ENCODE results near the gene LMCD1.
A peak's percentile ranks its signal among the peaks of the same experiment; 100 is the strongest.

LMCD1 gene

DNA sequence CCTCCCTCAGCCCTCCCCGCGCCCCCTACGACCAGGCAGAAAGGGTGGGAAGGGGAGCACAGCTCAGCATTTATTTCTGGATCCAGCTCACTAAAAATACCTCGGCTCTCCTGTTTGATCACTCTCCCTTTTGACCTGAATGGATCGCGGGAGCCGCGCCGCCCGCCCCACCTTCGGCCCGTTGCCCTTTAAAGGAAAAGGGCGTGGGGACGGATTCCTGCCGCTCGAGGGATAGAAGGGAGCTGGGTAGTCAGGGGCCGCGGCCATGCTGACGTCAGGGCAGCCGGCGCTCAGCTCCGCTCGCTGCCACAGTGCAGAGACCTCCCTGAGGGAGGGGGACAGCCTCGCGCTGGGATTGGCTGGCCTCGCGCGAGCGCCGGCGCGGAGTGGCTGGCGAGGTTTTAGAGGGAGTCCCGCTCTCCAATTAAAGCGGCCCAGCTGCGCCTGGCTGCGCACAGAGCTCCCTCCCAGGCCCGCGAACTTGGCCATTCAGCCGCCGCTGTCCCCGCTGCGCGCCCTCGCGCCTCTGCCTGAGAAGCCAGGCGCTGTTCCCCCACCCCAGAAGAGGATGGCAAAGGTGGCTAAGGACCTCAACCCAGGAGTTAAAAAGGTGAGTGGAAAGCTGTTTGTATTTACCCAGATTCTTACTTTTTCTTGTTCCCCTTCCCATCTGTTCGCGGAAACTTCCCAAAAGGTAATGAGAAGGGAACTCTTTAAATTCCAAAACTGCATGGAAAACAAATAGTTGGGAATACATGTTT, at the start of gene LMCD1:
Gene LMCD1 (plus strand): TSS at position 453 of the 761 bp plus-strand sequence. CDS start 116 bp downstream, at position 569.
- DNase-seq, result peak; percentile 83

DNA sequence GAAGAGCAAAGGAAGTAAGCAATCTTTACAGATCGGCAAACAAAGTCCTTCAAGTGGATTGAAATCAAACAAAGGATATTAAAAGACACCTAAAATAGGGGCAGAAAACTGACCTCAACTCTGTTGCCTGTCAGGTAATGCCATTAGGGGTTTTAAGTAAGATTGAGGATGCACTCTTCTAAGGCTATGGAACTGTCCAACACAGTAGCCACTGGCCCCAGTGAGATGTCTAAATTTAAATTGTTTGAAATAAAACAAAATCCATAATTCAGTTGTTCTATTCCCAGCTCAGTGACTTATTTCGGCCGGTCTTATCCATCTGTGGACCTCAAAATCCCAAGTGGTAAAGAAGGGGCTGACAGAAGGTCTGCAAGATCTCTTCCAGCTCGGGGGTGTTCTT, 49.5 kb upstream of the LMCD1 start:
- DNase-seq, result no peak

GRCh38 chr3:8453153-8453552, 48.5 kb upstream of the LMCD1 start:
- DNase-seq, result no peak

GRCh38 chr3:8455526-8456411, 45.9 kb upstream of the LMCD1 start:
- no peak for DNase-seq

- DNase-seq, result no peak
These were observed 45.2 kb upstream of the LMCD1 start for GRCh38 chr3:8456412-8456811.

DNA sequence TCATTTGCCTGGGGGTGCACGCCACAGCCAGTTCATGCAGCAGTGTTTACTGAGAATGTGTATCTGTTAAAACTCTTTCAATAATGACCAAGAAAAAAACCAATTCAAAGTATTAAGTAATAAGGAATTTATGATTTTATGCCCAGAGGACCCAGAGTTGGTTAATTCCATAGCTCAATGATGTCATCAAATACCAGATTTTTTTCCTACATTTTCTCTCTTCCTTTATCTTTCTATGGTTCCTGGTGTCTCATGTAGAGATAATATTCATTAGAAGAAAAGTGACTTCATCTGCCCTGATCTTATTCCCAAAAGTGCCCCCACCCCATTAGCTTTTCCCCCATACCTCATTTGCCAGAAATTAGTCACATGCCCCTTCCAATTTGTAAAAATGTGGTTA, 44.6 kb upstream of the LMCD1 start:
- DNase-seq, result no peak

GRCh38 chr3:8458238-8458661, 43.4 kb upstream of the LMCD1 start:
- no peak for DNase-seq

DNA sequence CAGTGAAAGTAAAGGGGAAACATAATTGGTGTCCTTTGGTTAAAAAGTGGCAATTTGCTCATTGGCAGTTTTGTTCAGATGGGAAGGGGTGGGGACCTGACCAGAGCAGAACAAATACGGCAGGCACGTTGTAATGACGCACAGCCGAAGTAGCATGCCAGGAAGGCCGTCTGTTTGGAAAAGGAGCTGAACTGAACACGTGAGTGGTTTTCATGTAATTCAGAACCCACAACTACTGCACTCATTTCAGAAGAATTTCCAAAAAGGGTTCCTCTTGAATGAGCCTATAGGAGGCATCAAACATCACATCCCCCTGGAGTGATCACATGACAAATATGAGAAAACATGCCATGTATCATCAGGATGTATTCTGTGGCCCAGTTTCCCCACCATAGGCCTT, 42.9 kb upstream of the LMCD1 start:
- no peak for DNase-seq

- DNase-seq, result no peak
These were observed 41.4 kb upstream of the LMCD1 start for GRCh38 chr3:8460050-8460708.

DNA sequence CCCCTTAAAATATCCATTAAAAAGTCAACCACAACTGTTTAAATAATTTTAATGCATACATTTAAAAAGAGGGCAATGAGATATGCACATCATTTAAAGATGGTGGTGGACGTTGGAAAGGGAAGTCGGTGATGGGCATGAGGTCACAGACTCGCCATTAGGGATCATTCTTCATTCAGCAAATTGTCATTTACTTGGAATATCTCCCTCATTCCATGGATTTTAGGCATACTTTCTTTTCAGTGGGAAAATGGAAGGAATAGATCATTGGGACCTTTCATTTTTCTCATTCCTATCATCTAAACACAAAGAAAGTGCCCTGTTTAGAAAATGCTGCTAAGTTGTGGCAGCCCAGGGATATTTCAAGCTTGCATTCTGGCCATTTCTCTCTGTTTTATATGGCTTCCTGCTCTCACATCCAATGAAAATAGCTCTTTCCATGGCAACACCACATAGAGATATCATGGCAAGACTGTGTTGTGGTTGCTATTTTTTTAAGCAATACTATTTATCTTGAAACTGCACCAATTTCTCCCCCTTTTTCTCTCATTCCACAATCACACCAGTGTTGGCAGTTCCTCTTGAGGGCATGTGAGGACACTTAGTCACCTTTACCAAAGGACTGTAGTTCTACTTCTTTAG, 40.7 kb upstream of the LMCD1 start:
- no peak for DNase-seq

DNA sequence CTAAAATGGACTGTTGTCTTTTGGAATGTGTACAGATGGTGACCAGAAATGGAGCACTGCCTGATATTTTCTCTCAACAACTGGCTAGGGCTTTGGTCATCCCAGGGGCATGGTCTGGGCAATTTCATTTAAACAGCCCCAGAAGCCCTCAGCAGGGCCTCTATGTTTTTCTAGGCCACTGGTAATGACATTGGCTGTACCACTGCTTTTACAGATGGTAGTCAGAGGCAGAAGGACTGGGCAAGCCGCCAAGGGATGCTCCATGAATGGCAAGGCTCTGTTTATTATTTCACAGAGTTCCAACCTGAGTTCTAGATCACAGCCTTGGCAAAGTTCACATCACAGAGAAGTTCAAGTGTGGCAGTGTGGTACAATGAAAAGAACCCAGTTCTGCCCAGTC, 37.0 kb upstream of the LMCD1 start:
- DNase-seq, result no peak

DNA sequence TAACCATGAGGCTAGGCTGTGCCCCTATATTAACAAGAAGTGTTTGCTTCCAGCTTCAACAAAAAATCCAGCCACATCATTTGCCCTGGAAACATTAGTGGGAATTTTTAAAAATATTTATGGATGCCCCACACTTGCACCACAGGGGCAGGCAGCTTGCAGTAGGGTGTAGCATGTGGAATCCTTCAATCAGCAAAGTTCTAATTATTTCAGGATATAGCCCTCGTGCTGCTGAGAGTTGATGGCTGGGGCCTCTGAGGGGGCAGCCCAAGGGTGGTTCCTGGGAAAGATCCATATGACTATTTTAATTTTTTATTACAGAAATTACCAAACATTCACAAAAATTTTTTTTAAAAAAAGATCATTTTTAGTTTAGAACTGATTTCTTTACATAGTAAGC, 35.1 kb upstream of the LMCD1 start:
- no peak for DNase-seq

- DNase-seq, result no peak
These were observed 30.8 kb upstream of the LMCD1 start for GRCh38 chr3:8470801-8471200.

- DNase-seq, result no peak
These were observed 29.1 kb upstream of the LMCD1 start for GRCh38 chr3:8472549-8472948.

DNA sequence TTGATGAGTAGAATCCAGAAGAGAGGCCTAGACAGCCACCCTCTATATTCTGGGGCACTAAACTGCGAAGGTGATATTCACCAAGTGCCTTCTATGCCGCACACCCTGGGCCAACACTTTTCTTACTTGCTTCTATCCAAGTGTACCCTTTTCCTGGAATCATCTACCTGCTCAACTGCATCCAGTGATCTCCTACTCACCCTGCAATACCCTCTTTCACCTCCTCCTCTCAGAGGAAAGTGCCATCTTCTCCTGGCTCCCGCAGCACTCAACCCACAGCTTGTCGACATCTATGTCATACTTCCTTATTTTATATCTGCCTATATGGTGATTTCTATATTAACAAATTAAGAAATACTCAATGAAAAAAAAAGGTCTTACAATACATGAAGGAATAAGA, 28.6 kb upstream of the LMCD1 start:
- no peak for DNase-seq

- DNase-seq, result no peak
These were observed 27.6 kb upstream of the LMCD1 start for GRCh38 chr3:8473990-8474389.

DNA sequence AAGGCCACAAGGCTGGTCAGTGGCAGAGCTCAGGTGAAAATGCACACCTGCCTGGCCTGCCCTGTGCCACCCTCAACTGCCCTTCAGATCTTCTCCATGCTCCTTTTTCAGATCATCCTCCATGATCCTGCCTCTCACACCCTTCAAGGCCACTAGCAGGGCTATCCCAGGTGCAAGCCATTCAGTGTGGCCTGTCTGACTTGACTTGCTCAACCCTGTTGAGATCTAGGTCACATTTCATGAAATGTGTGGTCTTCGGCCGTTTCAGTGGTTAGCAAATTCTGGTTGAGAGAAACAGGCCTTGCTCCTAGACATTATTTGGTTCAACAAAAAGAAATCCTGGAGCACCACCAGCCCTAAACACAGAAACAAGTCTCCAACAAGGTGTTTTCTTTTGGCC, 26.6 kb upstream of the LMCD1 start:
- no peak for DNase-seq

DNA sequence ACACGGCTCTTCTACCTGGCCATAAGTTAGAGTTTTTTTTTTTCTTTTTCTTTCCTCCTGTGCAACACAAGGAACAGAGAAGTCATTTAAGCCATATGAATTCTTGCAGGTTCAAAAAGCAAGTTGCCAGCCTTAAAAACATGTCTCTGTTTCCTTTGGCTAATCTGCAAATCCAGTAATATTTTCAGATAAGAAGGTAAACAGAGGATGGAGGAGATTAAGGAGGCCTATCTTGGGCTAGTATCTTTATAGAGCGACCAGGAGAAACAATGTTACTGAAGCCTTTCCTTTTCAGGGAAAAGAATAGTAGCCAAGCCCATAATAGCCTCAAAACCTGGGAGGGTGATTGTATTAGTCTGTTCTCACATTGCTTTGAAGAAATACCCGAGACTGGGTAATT, 20.9 kb upstream of the LMCD1 start:
- no peak for DNase-seq

DNA sequence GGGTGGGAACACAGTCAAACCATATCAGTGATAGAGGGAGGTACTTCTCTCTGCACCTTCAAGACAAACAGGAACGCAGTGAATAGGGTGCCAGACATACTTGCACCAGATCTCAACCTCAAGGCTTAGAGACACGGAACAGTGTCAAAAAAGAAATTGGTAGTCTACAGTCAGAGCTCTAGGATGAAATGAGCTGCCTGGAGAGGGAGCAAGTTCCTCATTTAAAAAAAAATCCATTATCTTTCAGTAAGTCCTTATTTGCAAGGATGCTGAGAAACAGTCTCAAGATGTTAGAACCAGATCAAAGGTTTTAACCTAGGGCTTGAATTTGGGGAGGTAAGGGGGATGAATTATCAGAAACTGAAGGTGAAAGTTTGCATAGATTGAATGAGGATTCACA, 20.2 kb upstream of the LMCD1 start:
- DNase-seq, result no peak

- DNase-seq, result no peak
These were observed 19.4 kb upstream of the LMCD1 start for GRCh38 chr3:8482263-8482662.

- no peak for DNase-seq
These were observed 18.5 kb upstream of the LMCD1 start for GRCh38 chr3:8482960-8483665.

DNA sequence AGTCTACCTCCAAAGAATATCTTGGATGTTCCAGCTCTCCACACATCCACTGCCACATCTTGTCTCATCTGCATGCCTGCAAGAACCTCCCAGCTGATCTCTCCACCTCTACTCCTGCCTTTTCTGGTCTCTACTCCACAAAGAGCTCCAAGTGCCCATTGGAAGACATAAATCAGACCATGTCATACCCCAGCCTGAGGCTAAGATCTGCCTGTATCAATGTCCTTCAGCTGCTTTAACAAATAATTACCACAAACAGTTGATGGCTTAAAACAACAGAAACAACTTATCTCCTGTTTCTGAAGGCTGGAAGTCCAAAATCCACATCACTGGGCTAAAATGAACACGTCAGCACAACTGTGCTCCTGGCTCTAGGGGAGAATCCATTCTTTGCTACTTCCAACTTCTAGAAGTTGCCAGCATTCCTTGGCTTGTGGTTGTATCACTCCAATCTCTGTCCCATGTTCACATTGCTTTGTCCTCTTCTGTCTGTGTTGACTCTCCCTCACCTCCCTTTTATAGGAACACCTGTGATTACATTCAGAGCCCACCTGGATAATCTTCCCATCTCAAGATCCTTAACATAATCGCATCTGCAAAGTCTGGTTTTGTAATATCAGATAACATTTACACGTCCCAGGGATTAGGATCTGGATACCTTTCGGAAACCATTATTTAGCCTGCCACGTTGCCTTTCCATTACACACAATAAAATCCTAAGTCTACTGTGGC, 17.0 kb upstream of the LMCD1 start:
- DNase-seq, result no peak
